Fibroblast of skin of right biceps (primary cell): ENCODE measurements around the gene ARFGAP1.

Experiments
- DNase-seq: peaks from one replicate; pipeline ENCODE4 v3.0.0-alpha.2; 2013

ARFGAP1 gene

DNA sequence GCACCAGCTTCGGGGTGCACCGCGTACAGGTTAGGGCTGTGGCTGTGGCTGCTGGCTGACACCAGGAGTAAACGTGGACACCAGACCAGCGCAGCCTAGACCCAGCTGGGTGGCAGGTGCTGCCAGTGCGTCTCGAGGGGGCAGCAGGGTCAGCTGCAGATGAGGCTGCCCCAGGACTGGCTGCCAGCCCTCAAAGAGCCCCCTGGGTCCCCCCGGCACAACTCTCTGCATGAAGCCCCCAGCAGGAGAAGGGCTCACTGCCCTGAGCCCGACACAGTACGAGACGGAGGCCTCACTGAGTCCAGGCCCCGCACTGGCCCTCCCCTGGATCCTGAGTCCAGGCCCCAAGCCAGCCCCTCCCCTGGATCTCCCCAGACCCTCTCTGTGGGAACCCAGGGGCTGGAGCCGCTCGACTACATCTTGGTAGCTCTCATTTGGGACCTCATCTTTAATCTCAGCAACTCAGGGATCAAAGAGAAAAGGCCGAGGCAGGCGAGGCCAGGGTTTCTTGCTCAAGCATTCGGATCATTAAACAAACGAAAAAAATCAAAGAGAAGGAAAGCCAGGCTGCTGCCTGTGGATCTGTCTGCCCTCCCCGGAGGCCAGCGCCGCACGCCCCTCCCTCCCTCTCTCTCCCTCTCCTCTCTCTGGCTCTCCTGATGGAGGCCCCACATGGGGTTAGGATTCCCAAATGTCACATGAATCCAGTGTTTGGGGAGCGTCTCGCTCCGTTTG is 11.4 kb upstream of the ARFGAP1 start:
- no peak for DNase-seq

DNA sequence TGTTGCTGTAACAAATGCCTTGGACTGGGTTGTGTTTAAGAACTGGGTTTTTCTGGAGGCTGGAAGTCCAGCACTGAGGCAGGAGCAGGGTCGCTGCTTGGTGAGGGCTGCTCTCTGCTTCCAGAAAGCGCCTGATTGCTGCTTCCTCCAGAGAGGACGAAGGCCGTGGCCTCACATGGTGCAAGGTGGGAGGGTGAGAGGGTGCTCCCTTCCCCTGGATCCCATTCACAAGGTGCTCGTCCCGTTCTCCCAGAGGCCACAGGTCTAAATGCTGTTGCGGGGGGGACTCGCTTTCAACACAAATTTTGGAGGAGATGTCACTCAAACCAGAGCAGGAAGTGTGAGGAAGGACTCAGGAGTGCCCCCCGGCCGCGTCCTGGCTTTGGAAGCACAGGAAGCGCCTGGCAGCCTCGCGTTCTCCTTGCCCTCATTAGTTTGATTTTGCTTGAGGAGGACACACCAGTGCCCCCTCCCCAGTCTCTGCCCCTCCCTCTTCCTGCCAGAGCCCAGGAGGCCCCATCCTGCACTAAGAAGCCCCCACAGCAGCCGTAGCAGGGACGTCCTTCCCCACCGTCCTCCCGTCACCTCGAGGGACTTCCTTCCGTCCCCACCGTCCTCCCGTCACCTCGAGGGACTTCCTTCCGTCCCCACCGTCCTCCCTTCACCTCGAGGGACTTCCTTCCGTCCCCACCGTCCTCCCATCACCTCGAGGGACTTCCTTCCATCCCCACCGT is 10.7 kb upstream of the ARFGAP1 start:
- no peak for DNase-seq

DNA sequence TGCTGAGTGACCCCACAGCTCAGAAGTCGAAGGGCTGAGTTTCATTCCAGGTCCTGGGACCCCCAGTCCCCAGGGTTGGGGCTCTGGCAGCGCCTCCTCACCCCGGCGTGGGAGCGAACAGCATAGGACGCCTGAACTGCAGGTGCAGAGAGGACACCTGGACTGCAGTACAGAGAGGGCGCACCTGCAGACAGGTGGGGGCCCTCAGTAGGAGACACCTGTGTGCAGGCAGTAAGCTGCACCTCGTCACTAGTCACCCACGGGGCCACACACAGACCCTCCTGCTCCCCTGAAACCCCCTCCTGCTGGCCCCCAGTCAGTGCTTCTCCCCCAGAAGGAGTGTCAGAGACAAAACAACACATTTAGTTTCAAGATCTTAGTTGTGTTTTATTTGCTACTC is 9.8 kb upstream of the ARFGAP1 start:
- DNase-seq = no peak

DNA sequence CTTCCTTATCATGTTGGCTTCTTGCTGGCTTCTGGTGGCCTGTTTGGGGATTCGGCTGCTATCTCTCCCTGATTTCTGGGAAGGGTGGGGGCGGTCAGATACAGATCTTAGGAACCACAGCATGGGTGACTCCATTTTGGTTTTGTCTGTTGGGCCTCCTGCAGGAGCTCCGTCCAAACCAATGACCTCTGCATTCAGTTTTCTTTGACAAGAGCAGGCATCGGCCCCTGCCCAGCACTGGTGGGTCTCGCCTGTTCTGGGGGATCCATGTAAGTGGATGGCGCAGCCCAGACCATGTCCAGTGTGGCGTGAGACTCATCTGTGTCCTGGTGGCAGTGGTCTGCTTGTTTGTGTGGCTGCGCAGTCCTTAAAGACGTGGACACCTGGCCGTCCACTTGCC is 8.6 kb upstream of the ARFGAP1 start:
- DNase-seq = no peak

DNA sequence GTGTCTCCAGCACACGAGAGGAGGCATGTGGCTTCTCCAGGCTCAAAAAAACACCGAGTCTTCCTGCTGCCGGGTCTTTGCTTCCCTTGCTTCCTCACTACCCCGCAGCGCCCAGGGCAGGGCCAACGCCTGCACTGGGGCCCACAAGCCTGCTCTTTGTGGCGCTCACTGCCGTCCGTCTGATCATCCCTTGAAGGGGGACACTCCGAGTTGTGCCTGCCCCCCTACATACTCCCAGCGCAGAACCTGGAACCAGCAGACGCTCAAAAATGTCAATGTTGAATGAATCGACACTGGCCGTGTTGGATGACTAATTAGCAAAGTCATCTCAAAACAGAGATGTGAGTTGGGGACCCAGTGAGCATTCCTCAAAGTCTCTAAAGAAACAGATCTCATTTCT is 8.1 kb upstream of the ARFGAP1 start:
- peak; percentile 47 for DNase-seq

DNA sequence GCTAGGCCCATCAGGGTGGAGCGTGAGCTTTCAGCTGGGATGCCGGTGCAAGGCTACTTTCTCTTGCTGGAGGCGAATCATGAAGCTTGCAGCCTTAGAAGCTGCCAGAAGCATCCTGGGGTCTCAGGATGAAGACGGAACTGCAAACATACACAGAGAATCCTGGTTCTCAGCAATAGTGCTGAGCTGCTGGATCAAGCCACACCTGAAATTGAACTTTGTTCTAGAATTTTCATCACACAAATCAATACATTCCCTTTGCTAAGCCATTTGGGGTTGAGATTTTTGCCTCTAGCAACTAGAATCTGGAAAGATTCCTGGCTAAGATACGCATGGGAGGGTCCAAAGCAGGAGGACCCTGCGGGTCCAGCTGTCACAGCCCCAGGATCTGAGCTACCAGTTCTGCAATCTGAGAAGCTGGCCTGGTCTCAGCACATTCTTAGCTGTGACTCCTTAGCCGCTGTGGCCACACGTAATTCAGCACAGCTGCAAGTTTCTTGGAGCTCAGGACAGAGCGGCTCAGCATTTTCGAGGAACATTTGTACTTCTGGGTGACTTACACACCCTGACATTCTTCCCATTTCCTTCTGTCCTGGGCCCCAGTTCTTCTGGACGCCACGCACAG is 6.6 kb upstream of the ARFGAP1 start:
- peak; percentile 47 for DNase-seq

DNA sequence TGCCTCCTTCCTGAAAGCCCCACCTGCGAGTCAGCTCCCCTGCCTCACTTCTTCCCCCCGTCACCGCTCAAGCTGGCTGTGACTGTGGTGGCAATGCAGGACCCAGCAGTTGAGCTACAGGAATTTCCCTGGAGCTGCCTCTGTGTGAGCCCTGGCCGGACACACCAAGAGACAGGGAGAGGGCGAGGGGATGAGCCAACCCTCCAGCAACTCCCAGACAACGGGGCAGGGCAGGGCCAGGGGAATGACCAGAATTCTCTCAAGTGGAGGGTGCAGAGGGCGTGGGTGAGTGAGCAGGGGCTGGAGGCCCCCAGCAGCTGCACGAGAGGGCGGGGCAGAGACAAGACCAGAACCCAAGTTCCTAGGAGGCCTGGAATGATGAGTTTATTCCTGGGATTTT is 4.9 kb upstream of the ARFGAP1 start:
- no peak for DNase-seq

DNA sequence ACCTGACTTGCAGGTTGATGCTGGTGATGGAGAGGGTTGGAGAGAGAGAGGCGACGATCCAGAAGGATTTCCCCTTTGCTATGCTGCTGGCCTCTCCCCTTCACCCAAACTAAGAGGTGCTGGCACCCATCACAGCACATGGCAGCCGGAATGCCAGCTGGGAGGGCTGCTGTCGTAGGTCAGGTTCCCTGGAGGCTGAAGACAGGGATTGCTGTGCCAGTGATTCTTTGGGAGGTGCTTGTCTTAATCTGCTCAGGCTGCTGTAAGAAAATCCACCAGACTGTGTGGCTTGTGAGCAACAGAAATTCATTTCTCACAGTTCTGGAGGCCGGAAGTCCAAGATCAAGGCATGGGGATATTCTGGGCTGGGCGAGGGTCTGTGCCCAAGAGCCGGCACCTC is 4.4 kb upstream of the ARFGAP1 start:
- no peak for DNase-seq

DNA sequence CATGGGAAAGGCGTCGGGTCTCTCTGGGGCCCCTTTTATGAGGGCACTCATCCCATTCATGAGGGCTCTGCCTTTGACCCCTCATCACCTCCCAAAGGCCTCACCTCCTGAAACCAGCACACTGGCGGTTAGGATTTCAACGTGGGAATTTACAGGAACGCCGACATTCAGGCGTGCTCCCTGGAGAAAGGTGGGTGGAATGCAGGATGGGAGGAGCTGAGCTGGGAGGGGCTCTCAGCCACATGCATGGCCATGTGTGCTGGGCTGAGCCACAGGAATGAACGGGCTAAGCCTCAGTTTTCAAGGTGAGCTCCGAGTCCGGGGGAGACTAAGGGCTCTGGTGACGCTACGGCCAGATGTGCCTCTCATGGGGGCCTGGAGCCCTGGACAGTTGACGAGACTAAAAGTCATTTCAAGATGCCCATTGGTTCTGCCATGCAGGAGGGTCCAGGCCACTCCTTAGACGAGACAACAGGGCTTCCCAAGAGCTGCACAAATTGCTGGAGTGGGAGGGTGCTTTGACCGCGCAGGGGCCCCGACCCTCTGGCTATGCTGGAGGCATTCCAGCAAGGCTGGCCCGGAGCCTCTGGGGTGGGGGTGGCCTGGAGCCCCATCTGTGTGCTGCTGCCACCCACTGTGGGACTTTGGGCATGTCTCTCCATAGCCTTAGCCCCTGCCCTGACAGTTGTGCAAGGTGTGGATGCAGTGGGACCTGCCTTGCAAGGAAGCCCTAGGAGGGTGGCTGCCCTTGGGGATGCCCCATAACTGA is 3.8 kb upstream of the ARFGAP1 start:
- DNase-seq = no peak

DNA sequence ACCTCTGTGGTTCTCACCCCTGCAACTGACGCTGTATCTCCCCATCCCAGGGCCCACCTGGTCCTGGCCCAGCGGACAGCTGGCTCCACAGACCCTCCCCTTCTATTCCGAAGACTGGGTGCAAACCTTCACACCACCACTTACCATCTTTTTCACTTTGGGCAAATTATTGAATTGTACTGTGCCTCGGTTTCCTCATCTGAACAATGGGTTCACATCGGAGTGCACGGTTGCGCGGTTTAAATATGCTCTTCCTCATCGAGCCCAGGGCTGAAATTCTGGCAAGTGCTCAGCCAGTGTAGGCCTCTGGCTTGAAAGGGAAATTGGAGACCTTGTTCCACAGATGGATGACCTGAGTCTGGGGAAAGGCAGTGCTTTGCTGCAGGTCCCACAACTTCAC is 2.9 kb upstream of the ARFGAP1 start:
- DNase-seq = no peak

DNA sequence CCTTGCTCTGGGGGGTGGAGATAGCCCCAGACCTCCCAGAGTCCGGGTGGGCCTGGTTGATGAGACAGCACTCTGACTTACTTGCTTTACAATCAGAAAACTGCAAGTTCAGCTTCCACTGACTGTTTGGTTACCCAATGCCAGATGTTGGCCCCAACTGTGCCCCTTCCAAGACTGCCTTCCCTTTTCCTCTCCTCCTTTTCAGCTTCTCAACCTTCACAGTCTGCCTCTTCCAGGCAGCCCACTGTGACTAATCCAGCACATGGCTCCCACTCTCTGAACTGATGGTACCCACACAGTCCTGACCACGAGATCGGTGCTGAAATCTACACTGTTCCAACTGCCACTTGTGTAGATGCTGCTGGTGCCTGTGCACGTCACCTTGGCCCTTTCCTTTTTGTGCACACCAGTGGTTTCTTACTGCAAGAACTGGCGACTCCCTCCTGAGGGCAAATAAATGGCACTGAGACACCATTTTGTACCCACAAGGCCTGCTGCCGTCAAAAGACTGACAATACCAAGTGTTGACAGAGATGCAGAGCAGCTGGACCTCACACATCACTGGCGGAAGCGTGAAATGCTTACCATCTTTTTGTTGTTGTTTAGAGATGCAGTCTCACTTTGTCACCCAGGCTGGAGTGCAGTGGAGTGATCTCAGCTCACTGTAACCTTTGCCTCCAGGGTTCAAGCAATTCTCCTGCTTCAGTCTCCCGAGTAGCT is 1.8 kb upstream of the ARFGAP1 start:
- DNase-seq = no peak

DNA sequence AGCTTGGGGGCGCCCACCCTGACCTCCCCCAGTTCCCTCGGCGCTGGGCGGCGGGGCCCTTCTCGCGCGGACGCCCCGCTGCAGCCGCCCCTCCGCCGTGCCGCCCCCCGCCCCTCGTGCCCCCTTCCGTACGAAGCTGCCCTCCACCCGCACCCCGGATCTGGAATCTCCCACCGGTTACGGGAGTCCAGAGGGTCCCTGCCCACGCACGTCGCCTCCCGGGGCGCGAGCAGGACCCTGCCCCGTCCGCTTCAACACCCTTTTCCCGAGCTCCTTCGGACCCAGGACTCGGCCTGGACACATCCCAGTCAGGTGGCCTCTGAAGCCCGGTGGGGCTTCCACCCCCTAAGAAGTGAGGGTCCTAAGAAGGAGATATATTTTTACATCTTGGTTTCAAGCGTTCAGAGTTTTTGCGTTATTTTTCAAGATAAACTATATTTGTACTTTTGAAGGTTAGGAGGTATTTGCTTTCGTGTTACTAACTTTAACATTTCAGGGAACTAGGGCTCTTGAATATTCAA is 506 bp downstream of the ARFGAP1 start:
- DNase-seq = no peak

DNA sequence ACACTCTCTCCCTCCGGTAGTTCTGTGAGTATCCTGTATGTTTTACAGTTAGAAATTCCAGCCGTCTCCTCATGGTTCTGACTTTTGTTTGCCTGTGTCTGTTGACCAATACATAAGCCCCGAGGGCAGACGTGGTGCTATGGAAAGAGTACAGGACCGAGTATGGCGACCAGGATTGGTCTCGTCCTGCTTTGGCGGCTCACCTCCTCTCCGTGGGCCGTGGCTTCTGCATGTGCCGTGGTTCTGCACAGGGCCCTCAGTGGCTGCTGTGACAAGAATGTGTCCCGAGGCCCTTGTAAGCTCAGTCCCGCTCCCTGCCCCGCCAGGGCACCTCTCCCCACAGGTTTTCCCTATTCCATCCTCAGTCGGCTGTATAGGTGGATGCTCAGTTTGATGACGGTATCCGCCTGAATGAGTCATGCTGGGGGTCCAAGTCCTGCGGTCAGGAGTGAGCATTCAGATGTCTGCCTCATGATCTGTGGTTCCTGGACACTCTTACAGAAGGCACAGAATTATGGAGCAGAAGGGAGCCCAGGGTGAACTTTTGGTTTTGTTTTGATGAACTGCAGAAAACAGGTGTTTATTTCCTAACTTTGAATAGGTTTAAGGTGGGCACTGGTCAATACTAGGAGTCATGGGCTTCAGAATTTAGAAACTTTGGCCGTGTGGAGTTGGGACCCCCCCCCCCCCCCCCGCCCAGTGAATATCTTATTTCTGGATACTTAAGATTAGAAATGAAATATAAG is 1.2 kb downstream of the ARFGAP1 start:
- DNase-seq = peak; percentile 81

DNA sequence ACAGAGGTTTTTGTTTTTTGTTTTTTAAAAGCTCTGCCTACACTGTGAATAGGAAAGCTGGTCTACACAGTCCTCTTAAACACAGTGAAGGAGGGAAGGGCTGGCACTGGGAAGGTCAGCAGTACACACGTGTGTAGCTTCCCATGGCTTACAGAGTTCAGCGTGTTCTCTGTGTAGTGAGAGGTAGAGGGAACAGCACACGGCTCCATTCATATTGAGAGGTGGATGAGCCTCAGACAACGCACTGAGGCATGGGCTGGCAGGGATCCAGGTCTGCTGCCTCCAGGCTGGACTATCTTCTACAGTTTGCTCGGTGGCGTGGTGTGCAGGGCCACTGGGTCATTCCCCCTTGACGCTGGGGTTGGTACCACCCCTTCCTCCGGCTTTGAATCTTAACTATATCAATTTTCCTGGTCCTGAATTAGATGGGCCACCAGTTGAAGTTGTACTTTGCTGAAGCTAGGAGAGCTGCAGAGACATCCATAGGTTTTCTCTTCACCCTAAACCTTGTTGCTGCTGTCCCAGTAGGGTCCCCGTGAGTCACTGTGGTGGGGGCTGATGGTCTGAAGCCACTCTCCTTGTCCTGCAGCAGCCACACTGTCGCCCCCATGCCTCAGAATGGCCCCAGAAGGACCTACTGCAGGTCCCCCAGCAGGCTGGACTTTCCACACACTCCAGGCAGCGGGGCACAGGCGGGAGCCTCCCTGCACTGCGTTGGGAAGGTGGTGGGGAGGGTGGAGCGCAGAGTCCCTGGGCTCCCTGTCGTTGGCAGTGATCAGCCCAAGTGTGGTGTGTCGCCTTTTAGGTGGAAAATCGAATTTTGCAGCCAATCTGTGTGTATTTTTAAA is 2.0 kb downstream of the ARFGAP1 start:
- no peak for DNase-seq

DNA sequence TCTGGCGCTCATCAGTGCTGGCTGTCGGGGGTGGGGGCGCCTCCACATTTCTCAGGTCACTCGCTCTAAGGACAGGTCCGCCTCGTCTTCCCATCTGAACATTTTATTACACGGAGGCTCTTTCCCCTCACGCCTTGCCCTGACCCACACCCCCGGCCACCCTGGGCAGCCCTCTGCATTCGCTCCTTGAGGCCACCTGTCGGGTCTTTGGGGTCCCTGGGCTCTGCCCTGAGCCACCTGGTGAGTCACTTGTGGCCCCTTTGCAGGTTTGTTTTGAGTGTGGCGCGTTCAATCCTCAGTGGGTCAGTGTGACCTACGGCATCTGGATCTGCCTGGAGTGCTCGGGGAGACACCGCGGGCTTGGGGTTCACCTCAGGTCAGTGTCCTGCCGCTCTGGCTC is 3.2 kb downstream of the ARFGAP1 start:
- no peak for DNase-seq

DNA sequence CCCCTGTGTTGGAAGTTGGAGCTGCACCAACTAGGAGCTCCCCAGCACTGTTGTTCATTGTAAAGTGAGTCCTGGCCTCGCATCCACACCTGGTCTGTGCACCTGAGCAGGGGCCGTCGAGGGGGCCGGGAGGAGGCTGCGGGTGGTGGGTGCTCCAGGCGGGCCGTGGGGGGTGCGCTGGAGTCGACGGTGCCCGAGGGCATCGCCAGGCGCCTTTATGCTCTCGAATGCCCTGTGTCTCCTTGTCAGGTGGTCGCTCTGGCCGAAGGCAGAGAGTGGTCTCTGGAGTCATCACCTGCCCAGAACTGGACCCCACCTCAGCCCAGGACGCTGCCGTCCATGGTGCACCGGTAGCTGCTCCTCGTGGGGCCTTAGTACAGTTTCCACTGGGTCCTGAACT is 4.3 kb downstream of the ARFGAP1 start:
- DNase-seq = no peak

DNA sequence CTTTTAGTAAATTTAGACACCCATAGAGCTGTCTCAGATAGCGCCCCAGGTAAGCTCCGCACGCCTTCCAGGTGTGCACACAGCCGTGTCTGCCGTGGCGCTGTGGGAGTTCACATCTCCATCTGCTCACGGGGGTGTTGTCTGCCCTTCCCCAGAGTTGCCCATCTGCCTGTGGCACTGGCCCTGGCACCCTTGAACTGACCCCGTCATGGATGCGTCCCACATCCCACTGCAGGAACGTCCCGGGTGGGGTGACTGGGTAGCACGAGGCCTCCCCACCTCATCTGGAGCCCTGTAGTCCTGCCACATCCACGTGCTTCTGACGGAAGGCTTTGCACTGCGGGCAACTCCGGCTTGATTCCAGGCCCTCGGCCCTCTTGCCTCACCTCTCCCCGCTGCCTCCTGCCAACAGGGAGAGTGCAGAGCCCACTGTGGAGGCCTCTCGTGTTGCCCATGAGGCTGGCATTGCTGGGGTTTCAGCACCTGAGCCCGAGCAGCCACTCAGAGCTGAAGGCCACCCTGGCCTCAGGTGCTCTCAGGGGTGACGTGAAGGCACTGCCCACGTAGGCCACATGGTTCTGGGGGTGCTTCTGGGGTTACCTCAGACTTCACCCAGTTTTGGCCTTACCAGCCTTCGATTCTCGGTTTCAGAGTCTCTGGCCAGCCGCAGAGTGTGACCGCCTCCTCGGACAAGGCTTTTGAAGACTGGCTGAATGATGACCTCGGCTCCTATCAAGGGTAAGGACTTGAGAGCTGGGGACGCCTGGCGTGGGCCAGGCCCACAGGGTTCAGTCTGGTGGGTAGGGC is 5.1 kb downstream of the ARFGAP1 start:
- DNase-seq = no peak

DNA sequence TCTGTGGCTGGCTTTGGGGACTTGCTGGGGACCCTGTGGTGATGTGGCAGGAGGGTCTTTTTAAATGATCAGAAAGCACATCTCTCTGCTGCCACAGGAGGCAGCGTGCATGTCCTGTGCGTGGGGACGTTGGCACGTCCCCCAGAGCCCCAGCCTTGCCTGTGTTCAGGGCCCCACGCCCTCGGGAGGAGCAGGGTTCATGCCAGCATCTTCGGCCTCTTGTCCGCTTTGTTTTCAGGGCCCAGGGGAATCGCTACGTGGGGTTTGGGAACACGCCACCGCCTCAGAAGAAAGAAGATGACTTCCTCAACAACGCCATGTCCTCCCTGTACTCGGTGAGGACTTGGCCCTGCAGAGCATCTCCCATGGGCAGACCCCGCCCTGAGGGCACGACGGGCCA is 6.0 kb downstream of the ARFGAP1 start:
- no peak for DNase-seq

DNA sequence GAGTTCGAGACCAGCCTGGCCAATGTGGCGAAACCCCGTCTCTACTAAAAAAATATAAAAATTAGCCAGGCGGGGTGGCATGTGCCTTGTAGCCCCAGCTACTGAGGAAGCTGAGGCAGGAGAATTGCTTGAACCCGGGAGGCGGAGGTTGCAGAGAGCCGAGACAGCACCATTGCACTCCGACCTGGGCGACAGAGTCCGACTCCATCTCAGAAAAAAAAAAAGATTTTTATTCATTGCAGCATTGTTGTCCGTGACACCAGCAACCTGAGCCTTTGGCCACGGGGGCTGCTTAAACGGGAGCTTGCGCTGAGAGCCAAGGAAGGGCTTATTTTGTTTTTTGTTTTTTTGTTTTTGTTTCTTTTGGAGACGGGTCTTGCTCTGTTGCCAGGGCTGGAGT is 7.3 kb downstream of the ARFGAP1 start:
- no peak for DNase-seq

DNA sequence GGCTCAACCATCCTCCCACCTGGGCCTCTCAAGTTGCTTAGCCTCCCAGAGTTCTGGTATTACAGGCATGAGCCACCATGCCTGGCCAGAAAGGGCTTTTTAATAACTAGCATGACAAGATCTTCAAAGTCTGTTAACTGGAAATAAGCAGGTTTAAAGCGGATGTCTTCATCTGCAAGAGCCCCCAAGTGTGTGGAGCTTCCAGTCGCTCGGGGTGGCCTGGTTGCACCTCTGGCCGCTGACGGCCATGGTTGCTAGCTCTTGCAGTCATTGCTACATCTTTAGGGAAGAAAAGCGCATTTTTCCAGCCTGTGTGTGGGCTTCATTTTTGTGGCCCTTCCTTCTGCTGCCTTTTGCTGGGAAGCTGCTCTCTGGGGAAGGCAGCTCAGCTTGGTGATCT is 7.8 kb downstream of the ARFGAP1 start:
- no peak for DNase-seq
